Spleen (tissue), 11 donors: ENCODE measurements around the gene ENGASE. TPM values are rescaled to one million over a fixed set of nuclear protein-coding genes. Genes with fewer than 3 reads are reported as not detected.

Source experiments
- DNase-seq: peaks from one replicate; pipeline ENCODE4 v3.0.0-alpha.2; 2020
- H3K27ac ChIP-seq, 8 donors: fragments of 200-600 bp; sonication (generic) in 7 of 8; 1 replicate in 4 of 8; 2 replicates in 4 of 8; pipeline versions ENCODE4 v1.5.0 to v1.8.0; 2016 to 2021; ENCODE audit warnings: inconsistent platforms in 4 of 8, mild to moderate bottlenecking in 4 of 8, moderate library complexity in 1 of 8
- H3K27me3 ChIP-seq, 7 donors: fragments of 200-600 bp; sonication (generic) in 6 of 7; replicated peaks in 1 of 7; 1 replicate in 4 of 7; 2 replicates in 3 of 7; pipeline versions ENCODE4 v1.5.0 to v1.8.0; 2016 to 2021; ENCODE audit warnings: inconsistent platforms in 3 of 7, mild to moderate bottlenecking in 1 of 7
- H3K36me3 ChIP-seq, 6 donors: fragments of 200-600 bp; sonication (generic) in 5 of 6; 1 replicate in 4 of 6; 2 replicates in 2 of 6; pipeline versions ENCODE4 v1.5.0 to v1.8.0; 2016 to 2021; ENCODE audit warnings: inconsistent platforms in 2 of 6
- H3K4me1 ChIP-seq, 6 donors: fragments of 200-600 bp; sonication (generic) in 5 of 6; 1 replicate in 3 of 6; 2 replicates in 3 of 6; pipeline versions ENCODE4 v1.5.0 to v1.8.0; 2016 to 2021; ENCODE audit warnings: inconsistent platforms in 3 of 6
- H3K4me3 ChIP-seq, 8 donors: fragments of 200-600 bp; sonication (generic) in 7 of 8; 1 replicate in 4 of 8; 2 replicates in 4 of 8; pipeline versions ENCODE4 v1.5.0 to v1.8.0; 2016 to 2021; ENCODE audit warnings: inconsistent platforms in 4 of 8, mild to moderate bottlenecking in 4 of 8, moderate library complexity in 2 of 8
- H3K9me3 ChIP-seq, 8 donors: fragments of 200-600 bp; sonication (generic) in 7 of 8; 1 replicate in 4 of 8; 2 replicates in 4 of 8; pipeline versions ENCODE4 v1.5.0 to v1.8.0; 2016 to 2021; ENCODE audit warnings: inconsistent platforms in 4 of 8
- POLR2A ChIP-seq, 3 donors: fragments of 450-650 bp; IDR thresholded peaks; one replicate each; pipeline ENCODE4 v1.5.1; 2017; ENCODE audit warnings: antibody characterized with exemption in 3 of 3, mild to moderate bottlenecking in 1 of 3
- POLR2AphosphoS5 ChIP-seq, 3 donors: sonication (generic); formaldehyde crosslinking; IDR thresholded peaks; one replicate each; pipeline ENCODE4 v1.5.1; 2017; ENCODE audit warnings: antibody characterized with exemption in 3 of 3
- WGBS, 5 donors: extraction: QIAGEN DNeasy Blood & Tissue Kit in 3 of 5; methylation state at CpG; one replicate each; pipeline versions ENCODE4 v1.1.5 to v1.1.7; 2013 to 2018; 5-methylcytosine and 5-hydroxymethylcytosine counted together
- intact Hi-C: fragments of 100-400 bp; cut with DNase I; formaldehyde crosslinking; loops from one replicate; pipeline ENCODE4 v1.15.0; 2023; ENCODE audit warnings: low total_unique reads
- polyA plus RNA-seq, 3 donors: library from polyadenylated mRNA; stranded (reverse); fragments of 200-250 nt; gene quantifications; one replicate each; pipeline ENCODE4 v1.2.1, GENCODE V29; 2013
- total RNA-seq, 7 donors: library from RNA; depleted of rRNA in 3 of 7; stranded (reverse); fragments of >200 nt in 3 of 7; fragmentation: NEBNext Ultra II Directional in 4 of 7; extraction: Animal tissue kit (Norgen Biotek cat#: 25700) in 4 of 7; gene quantifications; one replicate each; pipeline versions ENCODE4 v1.1.0 to v1.2.1, GENCODE V29; 2016 to 2021
- TF ChIP-seq, protein P1 (sequence below), 11 experiments: fragments of 200-600 bp in 7 of 11; fragments of 450-650 bp in 4 of 11; sonication (generic) in 4 of 11; IDR thresholded peaks in 8 of 11; conservative IDR thresholded peaks in 3 of 11; 1 replicate in 7 of 11; 2 replicates in 4 of 11; pipeline versions ENCODE4 v1.4.0 to v1.8.0; 2016 to 2021; ENCODE audit warnings: antibody characterized with exemption in 11 of 11, inconsistent platforms in 4 of 11, mild to moderate bottlenecking in 1 of 11
- donor health status: healthy with polysubstance abuse.
- donor health status: DM: no; HTN: no; CAD: no; lungs with moderate emphysema.
- donor health status: DM: no; HTN: no; CAD: no.
- donor health status: Bipolar disorder and iron deficiency.
- donor health status: healthy.
- donor health status: DM: no; HTN: no; CAD: no.
- donor health status: DM: yes; HTN: yes; CAD: no.

ENGASE gene
- total and polyA plus RNA-seq, 10 donors = 25.0 to 148 (median 93.2) TPM

DNA sequence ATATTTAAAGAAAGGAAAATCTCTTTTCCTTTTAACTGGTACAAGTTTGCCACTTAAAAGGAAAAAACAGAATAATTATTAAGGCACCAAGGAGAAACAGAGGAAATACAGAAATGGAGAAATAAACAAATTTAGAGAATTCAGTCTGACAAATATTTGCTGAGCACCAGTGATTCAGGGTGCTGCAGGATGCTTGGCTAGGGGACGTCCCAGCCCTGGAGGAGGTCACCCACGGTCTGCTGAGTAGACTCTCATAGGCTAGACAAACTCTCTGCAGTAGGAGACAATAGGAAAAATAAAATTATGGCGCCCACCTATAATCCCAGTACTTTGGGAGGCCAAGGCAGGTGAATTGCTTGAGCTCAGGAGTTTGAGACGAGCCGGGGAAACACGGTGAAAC lies 34.7 kb upstream of the ENGASE start:
- H3K4me1 ChIP-seq = peaks cover 0 to 50% (median 21%) of the 10 kb centered on the region in 6 donors
- no peaks in the 10 kb centered on the region for H3K9me3 ChIP-seq
- intact Hi-C loops = no loop called here
- DNase-seq = peak; percentile 14
- peaks cover 0 to 9% (median 0%) of the 10 kb centered on the region in 7 donors for H3K27me3 ChIP-seq
- no peaks in the 10 kb centered on the region for H3K36me3 ChIP-seq
- H3K27ac ChIP-seq = no peak overlapping the region
- H3K4me3 ChIP-seq = no peak overlapping the region
- TF ChIP-seq, protein P1, sequence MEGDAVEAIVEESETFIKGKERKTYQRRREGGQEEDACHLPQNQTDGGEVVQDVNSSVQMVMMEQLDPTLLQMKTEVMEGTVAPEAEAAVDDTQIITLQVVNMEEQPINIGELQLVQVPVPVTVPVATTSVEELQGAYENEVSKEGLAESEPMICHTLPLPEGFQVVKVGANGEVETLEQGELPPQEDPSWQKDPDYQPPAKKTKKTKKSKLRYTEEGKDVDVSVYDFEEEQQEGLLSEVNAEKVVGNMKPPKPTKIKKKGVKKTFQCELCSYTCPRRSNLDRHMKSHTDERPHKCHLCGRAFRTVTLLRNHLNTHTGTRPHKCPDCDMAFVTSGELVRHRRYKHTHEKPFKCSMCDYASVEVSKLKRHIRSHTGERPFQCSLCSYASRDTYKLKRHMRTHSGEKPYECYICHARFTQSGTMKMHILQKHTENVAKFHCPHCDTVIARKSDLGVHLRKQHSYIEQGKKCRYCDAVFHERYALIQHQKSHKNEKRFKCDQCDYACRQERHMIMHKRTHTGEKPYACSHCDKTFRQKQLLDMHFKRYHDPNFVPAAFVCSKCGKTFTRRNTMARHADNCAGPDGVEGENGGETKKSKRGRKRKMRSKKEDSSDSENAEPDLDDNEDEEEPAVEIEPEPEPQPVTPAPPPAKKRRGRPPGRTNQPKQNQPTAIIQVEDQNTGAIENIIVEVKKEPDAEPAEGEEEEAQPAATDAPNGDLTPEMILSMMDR (IDR thresholded peaks at IDR 0.05 in 8 of 11, conservative IDR thresholded peaks at IDR 0.05 in 3 of 11) = no peak
- no peak for TF ChIP-seq POLR2AphosphoS5 (IDR thresholded peaks at IDR 0.05)
- no peak for TF ChIP-seq POLR2A (IDR thresholded peaks at IDR 0.05)
- 85 to 90% (median 88%) methylated on average over 6 of the region's 6 CpGs for WGBS, 5 donors

DNA sequence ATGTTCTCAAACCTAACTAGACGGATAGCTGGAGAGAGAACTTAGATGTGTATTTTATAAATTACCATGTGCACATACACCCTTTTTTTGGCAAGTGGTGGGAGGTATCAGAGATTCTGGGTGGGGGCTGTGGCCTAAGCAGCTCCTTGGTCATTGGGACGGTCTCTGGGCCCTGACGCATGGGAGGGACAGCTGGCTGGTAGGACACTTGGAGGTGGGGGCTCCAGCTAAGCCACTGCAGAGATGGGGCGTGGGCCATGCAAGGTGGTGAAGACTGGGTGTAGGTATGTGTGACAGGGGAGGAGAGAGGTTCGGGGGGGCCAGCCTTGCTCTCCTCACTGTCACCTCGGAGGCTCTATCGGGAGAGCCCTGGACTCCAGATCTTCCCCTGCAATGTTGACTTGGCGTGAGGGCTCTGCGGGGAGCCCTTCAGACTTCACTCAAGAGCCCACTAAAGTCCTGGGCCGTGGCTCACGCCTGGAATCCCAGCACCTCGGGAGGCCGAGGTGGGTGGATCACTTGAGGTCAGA lies 33.5 kb upstream of the ENGASE start:
- H3K9me3 ChIP-seq = no peaks in the 10 kb centered on the region
- peaks cover 7 to 56% (median 25%) of the 10 kb centered on the region in 6 donors for H3K4me1 ChIP-seq
- H3K36me3 ChIP-seq = no peaks in the 10 kb centered on the region
- no peak for TF ChIP-seq POLR2AphosphoS5 (IDR thresholded peaks at IDR 0.05)
- TF ChIP-seq, protein P1 (IDR thresholded peaks at IDR 0.05 in 8 of 11, conservative IDR thresholded peaks at IDR 0.05 in 3 of 11) = no peak
- no peak for TF ChIP-seq POLR2A (IDR thresholded peaks at IDR 0.05)
- no peak overlapping the region for H3K27ac ChIP-seq
- 87 to 94% (median 90%) methylated on average over 11 to 13 of the region's 13 CpGs for WGBS, 5 donors
- no peak overlapping the region for H3K4me3 ChIP-seq
- intact Hi-C loops = no loop called here
- peaks cover 0 to 19% (median 0%) of the 10 kb centered on the region in 7 donors for H3K27me3 ChIP-seq
- DNase-seq = peak; percentile 50

DNA sequence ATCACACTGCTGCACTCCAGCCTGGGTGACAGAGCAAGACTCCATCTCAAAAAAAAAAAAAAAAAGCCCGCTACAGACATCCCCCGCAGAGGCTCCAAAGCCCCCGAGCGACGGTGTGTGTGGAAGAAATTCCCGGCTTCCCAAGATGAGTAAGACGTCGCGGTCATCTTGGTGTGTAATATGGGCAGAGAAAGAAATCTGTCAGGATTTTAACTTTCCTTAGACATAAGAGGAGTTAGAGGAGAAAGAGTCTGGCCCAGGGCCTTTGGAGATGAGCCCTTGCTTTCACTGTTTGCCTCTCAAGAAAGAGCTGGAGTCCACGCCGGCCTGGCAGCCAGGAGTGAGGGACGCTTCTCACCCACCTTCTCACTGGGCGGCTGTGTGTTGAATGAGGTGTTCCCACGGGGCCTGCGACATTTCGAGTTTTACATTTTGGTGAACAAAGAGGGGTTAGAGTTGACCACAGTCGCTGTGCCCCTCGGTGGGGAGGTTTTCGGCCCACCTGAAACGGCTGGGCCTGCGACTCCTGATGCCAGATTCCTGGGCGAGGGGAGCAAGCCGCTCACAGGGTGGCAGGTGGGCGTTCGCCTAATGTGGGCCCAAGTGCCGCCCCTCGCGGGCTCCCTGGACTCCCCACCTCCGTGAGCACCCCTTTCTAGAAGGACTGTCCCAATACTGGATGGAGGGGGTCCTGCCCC lies 32.8 kb upstream of the ENGASE start:
- peak; percentile 18 for DNase-seq
- intact Hi-C loops = no loop called here
- H3K9me3 ChIP-seq = no peaks in the 10 kb centered on the region
- peak overlapping the region in 1 of 8 donors; percentile 28 for H3K27ac ChIP-seq
- TF ChIP-seq POLR2A (IDR thresholded peaks at IDR 0.05) = no peak
- TF ChIP-seq POLR2AphosphoS5 (IDR thresholded peaks at IDR 0.05) = peak in 1 of 3 donors; percentile 23
- peaks cover 0 to 27% (median 0%) of the 10 kb centered on the region in 7 donors for H3K27me3 ChIP-seq
- H3K4me3 ChIP-seq = no peak overlapping the region
- 87 to 92% (median 90%) methylated on average over 29 of the region's 29 CpGs for WGBS, 5 donors
- peaks cover 5 to 56% (median 24%) of the 10 kb centered on the region in 6 donors for H3K4me1 ChIP-seq
- H3K36me3 ChIP-seq = no peaks in the 10 kb centered on the region

DNA sequence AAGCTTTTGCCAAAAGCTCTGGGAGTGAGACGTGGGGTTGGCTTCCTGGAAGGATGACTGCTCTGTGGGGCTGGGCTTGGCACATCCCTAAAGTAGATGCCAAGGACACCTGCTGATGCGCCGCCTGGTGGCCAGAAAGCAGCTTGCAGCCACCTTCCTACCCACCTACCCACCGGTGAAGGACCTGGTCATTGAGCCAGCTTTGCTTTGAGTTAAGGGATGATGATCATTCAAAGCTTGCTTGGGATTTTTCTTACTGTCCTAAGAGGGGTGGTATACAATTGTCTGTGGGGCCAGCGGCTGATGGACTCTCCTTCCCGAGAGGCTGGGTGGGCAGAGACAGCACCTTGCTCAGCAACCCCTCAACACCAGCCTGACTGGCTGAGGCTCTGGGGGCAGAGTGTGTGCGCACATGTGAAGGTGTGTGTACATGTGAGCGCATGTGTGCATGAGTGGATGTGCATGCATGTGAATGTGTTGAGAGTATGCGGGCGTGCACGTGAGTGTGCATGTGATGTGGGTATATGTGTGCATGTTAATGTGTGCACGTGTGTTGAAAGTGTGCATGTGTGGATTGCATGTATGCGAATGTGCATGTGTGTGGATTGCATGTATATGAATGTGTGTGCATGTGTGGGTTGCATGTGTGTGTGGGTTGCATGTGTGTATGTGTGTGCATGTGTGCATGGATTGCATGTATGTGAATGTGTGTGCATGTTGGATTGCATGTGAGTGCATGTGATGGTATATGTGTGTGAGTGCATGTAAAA lies 32.0 kb upstream of the ENGASE start:
- Histone ChIP-seq H3K27me3 (peaks cover 0 to 30% (median 0%) of the 10 kb centered on the region in 7 donors), H3K9me3 (no peaks in the 10 kb centered on the region), H3K36me3 (peaks cover 0 to 3% (median 0%) of the 10 kb centered on the region in 6 donors), H3K27ac (no peak overlapping the region), H3K4me1 (peaks cover 4 to 61% (median 27%) of the 10 kb centered on the region in 6 donors), H3K4me3 (no peak overlapping the region)
- TF ChIP-seq, protein P1 (IDR thresholded peaks at IDR 0.05 in 8 of 11, conservative IDR thresholded peaks at IDR 0.05 in 3 of 11) = peak; percentile 69 to 93 (median 88)
- TF ChIP-seq POLR2A (IDR thresholded peaks at IDR 0.05) = no peak
- peak in 2 of 3 donors; percentile 44 to 55 for TF ChIP-seq POLR2AphosphoS5 (IDR thresholded peaks at IDR 0.05)
- 60 to 95% (median 61%) methylated on average over 6 to 13 of the region's 13 CpGs for WGBS, 5 donors
- DNase-seq = peak; percentile 90
- intact Hi-C loops = no loop called here
